GM20431 (cell line): ENCODE data around the gene FOXP2.
"Not testable (repeated sequence)": the region's sequence is repeated elsewhere in the genome, so short reads cannot be mapped to it uniquely, and the experiment has no call there.

ENCODE experiments used
- in situ Hi-C: fragments of 300-500 bp; cut with MseI, MboI; formaldehyde crosslinking; loops from one replicate; pipeline ENCODE4 v1.15.0; 2020; ENCODE audit warnings: low sequenced_read_pairs; ENCODE audit not compliant: unreplicated experiment

Gene FOXP2

GRCh38 chr7:114488696-114489095 is 74.1 kb downstream of the FOXP2 start:
- in situ Hi-C loops = no loop called here

GRCh38 chr7:114497491-114497890 is 82.9 kb downstream of the FOXP2 start:
- in situ Hi-C loops = not testable (repeated sequence)

GRCh38 chr7:114502454-114503254 is 88.0 kb downstream of the FOXP2 start:
- in situ Hi-C loops = no loop called here

GRCh38 chr7:114504586-114504985 is 90.0 kb downstream of the FOXP2 start:
- in situ Hi-C loops = no loop called here

- in situ Hi-C loops = no loop called here
Observed at GRCh38 chr7:114507381-114507780, 92.8 kb downstream of the FOXP2 start.

- in situ Hi-C loops = no loop called here
Observed at GRCh38 chr7:114508086-114508485, 93.5 kb downstream of the FOXP2 start.

- in situ Hi-C loops = not testable (repeated sequence)
Observed at GRCh38 chr7:114510824-114511223, 96.2 kb downstream of the FOXP2 start.

- in situ Hi-C loops = no loop called here
Observed at GRCh38 chr7:114519240-114519639, 104.6 kb downstream of the FOXP2 start.

GRCh38 chr7:114522081-114522480 is 107.5 kb downstream of the FOXP2 start:
- in situ Hi-C loops = no loop called here

- in situ Hi-C loops = no loop called here
Observed at GRCh38 chr7:114527589-114527988, 113.0 kb downstream of the FOXP2 start.

- in situ Hi-C loops = no loop called here
Observed at GRCh38 chr7:114530057-114530611, 115.5 kb downstream of the FOXP2 start.

- in situ Hi-C loops = no loop called here
Observed at GRCh38 chr7:114531326-114531725, 116.7 kb downstream of the FOXP2 start.

- in situ Hi-C loops = no loop called here
Observed at GRCh38 chr7:114533131-114533530, 118.5 kb downstream of the FOXP2 start.

- in situ Hi-C loops = no loop called here
Observed at GRCh38 chr7:114534953-114535352, 120.3 kb downstream of the FOXP2 start.

GRCh38 chr7:114539575-114539974 is 125.0 kb downstream of the FOXP2 start:
- in situ Hi-C loops = no loop called here

- in situ Hi-C loops = no loop called here
Observed at GRCh38 chr7:114540291-114540690, 125.7 kb downstream of the FOXP2 start.

- in situ Hi-C loops = not testable (repeated sequence)
Observed at GRCh38 chr7:114547346-114547745, 132.7 kb downstream of the FOXP2 start.

GRCh38 chr7:114548081-114548980 is 133.7 kb downstream of the FOXP2 start:
- in situ Hi-C loops = no loop called here

GRCh38 chr7:114554781-114555537 is 140.3 kb downstream of the FOXP2 start:
- in situ Hi-C loops = no loop called here

- in situ Hi-C loops = no loop called here
Observed at GRCh38 chr7:114567416-114567815, 152.8 kb downstream of the FOXP2 start.
